OCI-M1 (cell line): ENCODE measurements around the gene CD44.
A peak's percentile ranks its signal among the peaks of the same experiment; 100 is the strongest.

Experiments used
- DNase-seq: peaks from one replicate; lab custom pipeline; 2025; lab: John Stamatoyannopoulos, UW

Gene CD44

GRCh38 chr11:35139722-35140282 is 831 bp downstream of the CD44 start:
- DNase-seq, result no peak

GRCh38 chr11:35141071-35141470 is 2.1 kb downstream of the CD44 start:
- no peak for DNase-seq

GRCh38 chr11:35141571-35141971 is 2.6 kb downstream of the CD44 start:
- DNase-seq, result no peak

- peak; percentile 48 for DNase-seq
Measured at GRCh38 chr11:35142481-35143075, 3.6 kb downstream of the CD44 start.

GRCh38 chr11:35143297-35144135 is 4.5 kb downstream of the CD44 start:
- no peak for DNase-seq

GRCh38 chr11:35144136-35144741 is 5.3 kb downstream of the CD44 start:
- DNase-seq, result no peak

- no peak for DNase-seq
Measured at GRCh38 chr11:35144806-35145205, 5.8 kb downstream of the CD44 start.

GRCh38 chr11:35145271-35145670 is 6.3 kb downstream of the CD44 start:
- DNase-seq, result peak; percentile 12

GRCh38 chr11:35146074-35146521 is 7.1 kb downstream of the CD44 start:
- DNase-seq, result no peak

- no peak for DNase-seq
Measured at GRCh38 chr11:35146711-35147110, 7.7 kb downstream of the CD44 start.

GRCh38 chr11:35147235-35147634 is 8.3 kb downstream of the CD44 start:
- DNase-seq, result no peak

GRCh38 chr11:35148163-35148837 is 9.3 kb downstream of the CD44 start:
- no peak for DNase-seq

- DNase-seq, result no peak
Measured at GRCh38 chr11:35150454-35150853, 11.5 kb downstream of the CD44 start.

GRCh38 chr11:35151241-35151640 is 12.3 kb downstream of the CD44 start:
- no peak for DNase-seq

GRCh38 chr11:35151683-35152280 is 12.8 kb downstream of the CD44 start:
- DNase-seq, result no peak

GRCh38 chr11:35152575-35152974 is 13.6 kb downstream of the CD44 start:
- DNase-seq, result no peak

GRCh38 chr11:35153280-35153679 is 14.3 kb downstream of the CD44 start:
- DNase-seq, result no peak

- DNase-seq, result no peak
Measured at GRCh38 chr11:35154952-35155351, 16.0 kb downstream of the CD44 start.

- DNase-seq, result no peak
Measured at GRCh38 chr11:35155677-35156076, 16.7 kb downstream of the CD44 start.

- DNase-seq, result no peak
Measured at GRCh38 chr11:35157814-35158700, 19.1 kb downstream of the CD44 start.
